NCI-H2196 treated with DMSO at 0.1 percent for 48 hours (cell line): ENCODE results near the gene IL2RG.
A peak's percentile ranks its signal among the peaks of the same experiment; 100 is the strongest.

Experiments used
- DNase-seq: peaks from one replicate; lab custom pipeline; 2025; ENCODE audit not compliant: unreplicated experiment; lab: John Stamatoyannopoulos, UW

The IL2RG gene

GRCh38 chrX:71081330-71082123 lies 29.9 kb downstream of the IL2RG start:
- no peak for DNase-seq

- DNase-seq, result no peak
These were observed 40.8 kb downstream of the IL2RG start for GRCh38 chrX:71070531-71070930.

GRCh38 chrX:71068044-71068918 lies 43.1 kb downstream of the IL2RG start, which contains the start of gene SNX12:
SNX12 (minus strand) TSS chrX:71068334; CDS start chrX:71068306, 28 bp downstream.
- DNase-seq, result peak; percentile 85

GRCh38 chrX:71067712-71068043 lies 43.7 kb downstream of the IL2RG start:
- no peak for DNase-seq

- no peak for DNase-seq
These were observed 44.3 kb downstream of the IL2RG start for GRCh38 chrX:71067089-71067488.

- DNase-seq, result no peak
These were observed 51.2 kb downstream of the IL2RG start for GRCh38 chrX:71060127-71060526.

DNA sequence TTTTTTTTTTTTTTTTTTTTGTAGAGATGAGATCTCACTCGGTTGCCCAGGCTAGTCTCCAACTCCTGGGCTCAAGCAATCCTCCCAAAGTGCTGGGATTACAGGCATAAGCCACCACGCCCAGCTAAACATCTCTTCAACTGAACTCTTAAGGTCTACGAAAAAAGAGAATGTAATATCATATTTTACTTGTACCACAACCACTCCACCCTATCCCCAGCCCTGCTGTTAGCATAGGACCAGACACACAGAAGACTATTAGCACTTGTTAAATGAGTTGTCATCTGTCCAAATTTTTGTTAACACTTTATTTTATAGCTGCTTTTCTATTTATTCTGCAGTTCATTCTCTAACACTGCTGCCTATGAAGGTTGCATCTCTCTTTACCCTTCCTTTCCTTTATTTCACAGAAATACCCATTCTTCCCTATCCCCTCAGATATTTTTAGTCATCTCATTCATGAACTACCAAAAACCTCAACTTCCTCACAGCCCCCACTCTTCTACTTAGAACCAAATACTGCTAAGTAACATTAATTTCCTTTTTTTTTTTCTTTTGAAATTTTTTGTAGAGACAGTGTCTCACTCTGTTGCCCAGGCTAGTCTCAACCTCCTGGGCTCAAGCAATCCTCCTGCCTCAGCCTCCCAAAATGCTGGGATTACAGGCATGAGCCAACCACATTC lies 53.4 kb downstream of the IL2RG start:
- DNase-seq, result no peak
